ENCODE results near the gene MMEL1. TPM values are rescaled to one million over a fixed set of nuclear protein-coding genes. Genes with fewer than 3 reads are reported as not detected.

MMEL1 gene
- total and polyA plus RNA-seq, 2 of the 13 experiments (the other 11 are each of a cell fraction or from before 2014, with no cell fraction given): 0.48 TPM; not detected in 1

DNA sequence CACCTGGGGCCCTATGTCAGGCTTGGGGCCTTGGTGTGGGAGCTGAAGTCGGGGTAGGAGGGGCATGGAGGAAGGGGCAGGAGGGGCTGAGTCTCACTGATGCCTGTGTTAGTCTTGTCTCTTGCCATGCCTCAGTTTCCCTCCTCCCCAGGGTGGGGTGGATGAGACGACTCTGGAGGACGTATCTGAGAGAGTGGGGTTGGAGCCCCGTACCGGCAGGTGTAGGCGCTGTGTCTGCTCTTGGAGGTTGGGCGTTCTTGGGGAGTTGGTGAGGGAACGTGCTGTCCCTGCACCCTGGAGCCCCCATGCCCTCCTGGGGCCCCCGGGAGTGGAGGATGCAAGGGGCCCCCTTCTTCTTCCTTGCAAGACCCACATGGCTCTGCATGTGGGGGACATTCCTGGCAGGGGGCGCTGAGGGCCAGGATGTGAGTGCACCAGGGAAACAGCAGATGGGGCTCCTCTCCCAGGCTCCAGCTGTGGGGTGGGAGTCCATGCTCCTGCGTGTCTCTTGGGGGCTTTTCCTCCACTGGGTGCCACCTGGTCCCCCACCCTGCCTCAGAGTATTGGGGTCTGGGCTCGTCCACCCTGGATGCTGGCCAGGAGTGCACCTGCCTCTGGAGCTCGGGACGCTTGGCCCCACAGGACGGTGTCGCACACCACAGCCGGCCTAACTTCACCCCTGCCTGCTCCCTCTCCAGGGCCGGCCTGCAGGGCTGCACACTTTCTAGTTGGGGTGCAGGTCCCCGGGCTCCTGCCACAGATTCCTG, 78.0 kb downstream of the MMEL1 start (continued):
- TF ChIP-seq FUBP1 (CRISPR knock-in tag; IDR thresholded peaks at IDR 0.05; ENCODE audit: borderline replicate concordance) (no peak), HCFC1 (IDR thresholded peaks at IDR 0.05; ENCODE audit: low read depth, low read length) (no peak), ZNF143 (CRISPR knock-in tag; IDR thresholded peaks at IDR 0.05) (no peak), RAD21 (CRISPR knock-in tag; IDR thresholded peaks at IDR 0.05) (peak; percentile 89), ZFY (CRISPR knock-in tag; IDR thresholded peaks at IDR 0.05) (peak; percentile 10; the same call in 1 of the 2 replicates), TEAD3 (CRISPR knock-in tag; optimal IDR thresholded peaks at IDR 0.05; ENCODE audit: borderline replicate concordance) (peak; percentile 89), FOXO1 (CRISPR knock-in tag; IDR thresholded peaks at IDR 0.05) (0 out of 2 replicates have a peak, but pooled peaks have one; percentile 8), ZNF30 (CRISPR knock-in tag; IDR thresholded peaks at IDR 0.05) (no peak), ZFP82 (CRISPR knock-in tag; IDR thresholded peaks at IDR 0.05; ENCODE audit: borderline replicate concordance) (no peak)
- TF ChIP-seq, protein P1, sequence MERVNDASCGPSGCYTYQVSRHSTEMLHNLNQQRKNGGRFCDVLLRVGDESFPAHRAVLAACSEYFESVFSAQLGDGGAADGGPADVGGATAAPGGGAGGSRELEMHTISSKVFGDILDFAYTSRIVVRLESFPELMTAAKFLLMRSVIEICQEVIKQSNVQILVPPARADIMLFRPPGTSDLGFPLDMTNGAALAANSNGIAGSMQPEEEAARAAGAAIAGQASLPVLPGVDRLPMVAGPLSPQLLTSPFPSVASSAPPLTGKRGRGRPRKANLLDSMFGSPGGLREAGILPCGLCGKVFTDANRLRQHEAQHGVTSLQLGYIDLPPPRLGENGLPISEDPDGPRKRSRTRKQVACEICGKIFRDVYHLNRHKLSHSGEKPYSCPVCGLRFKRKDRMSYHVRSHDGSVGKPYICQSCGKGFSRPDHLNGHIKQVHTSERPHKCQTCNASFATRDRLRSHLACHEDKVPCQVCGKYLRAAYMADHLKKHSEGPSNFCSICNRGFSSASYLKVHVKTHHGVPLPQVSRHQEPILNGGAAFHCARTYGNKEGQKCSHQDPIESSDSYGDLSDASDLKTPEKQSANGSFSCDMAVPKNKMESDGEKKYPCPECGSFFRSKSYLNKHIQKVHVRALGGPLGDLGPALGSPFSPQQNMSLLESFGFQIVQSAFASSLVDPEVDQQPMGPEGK (CRISPR knock-in tag; IDR thresholded peaks at IDR 0.05): peak; percentile 64
- TF ChIP-seq, protein P2, sequence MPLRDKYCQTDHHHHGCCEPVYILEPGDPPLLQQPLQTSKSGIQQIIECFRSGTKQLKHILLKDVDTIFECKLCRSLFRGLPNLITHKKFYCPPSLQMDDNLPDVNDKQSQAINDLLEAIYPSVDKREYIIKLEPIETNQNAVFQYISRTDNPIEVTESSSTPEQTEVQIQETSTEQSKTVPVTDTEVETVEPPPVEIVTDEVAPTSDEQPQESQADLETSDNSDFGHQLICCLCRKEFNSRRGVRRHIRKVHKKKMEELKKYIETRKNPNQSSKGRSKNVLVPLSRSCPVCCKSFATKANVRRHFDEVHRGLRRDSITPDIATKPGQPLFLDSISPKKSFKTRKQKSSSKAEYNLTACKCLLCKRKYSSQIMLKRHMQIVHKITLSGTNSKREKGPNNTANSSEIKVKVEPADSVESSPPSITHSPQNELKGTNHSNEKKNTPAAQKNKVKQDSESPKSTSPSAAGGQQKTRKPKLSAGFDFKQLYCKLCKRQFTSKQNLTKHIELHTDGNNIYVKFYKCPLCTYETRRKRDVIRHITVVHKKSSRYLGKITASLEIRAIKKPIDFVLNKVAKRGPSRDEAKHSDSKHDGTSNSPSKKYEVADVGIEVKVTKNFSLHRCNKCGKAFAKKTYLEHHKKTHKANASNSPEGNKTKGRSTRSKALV (CRISPR knock-in tag; IDR thresholded peaks at IDR 0.05): no peak

Measured in HepG2 (cell line).